Endodermal cell (in vitro differentiated cells): Measurements from ENCODE around the gene IP6K3. TPM values are rescaled to one million over a fixed set of nuclear protein-coding genes. Genes with fewer than 3 reads are reported as not detected.
A peak's percentile ranks its signal among the peaks of the same experiment; 100 is the strongest.

Source experiments
- DNase-seq: peaks from one replicate; pipeline ENCODE4 v3.0.0-alpha.2; 2017
- H3K27ac ChIP-seq: 2 replicates; pipeline ENCODE4 v1.5.1; 2013; ENCODE audit warnings: mild to moderate bottlenecking, low read depth, low read length, moderate library complexity
- H3K27me3 ChIP-seq: 2 replicates; pipeline ENCODE4 v1.6.1; 2013; ENCODE audit warnings: mild to moderate bottlenecking, low read length, moderate library complexity; ENCODE audit not compliant: insufficient read depth, control insufficient read depth, poor library complexity, severe bottlenecking
- H3K36me3 ChIP-seq: 2 replicates; pipeline ENCODE4 v1.7.0; 2013; ENCODE audit warnings: mild to moderate bottlenecking, low read length, moderate library complexity; ENCODE audit not compliant: control insufficient read depth, insufficient read depth
- H3K4me1 ChIP-seq: one replicate; pipeline ENCODE4 v1.7.0; 2013; ENCODE audit warnings: low read length; ENCODE audit not compliant: control insufficient read depth, insufficient read depth
- H3K4me3 ChIP-seq: 2 replicates; pipeline ENCODE4 v1.5.1; 2013; ENCODE audit warnings: mild to moderate bottlenecking, low read length, moderate library complexity
- H3K9ac ChIP-seq: 2 replicates; pipeline ENCODE4 v1.6.1; 2013; ENCODE audit warnings: mild to moderate bottlenecking, low read length, moderate library complexity; ENCODE audit not compliant: poor library complexity, severe bottlenecking; ENCODE audit errors: extremely low read depth
- H3K9me3 ChIP-seq: 2 replicates; pipeline ENCODE4 v1.6.1; 2013; ENCODE audit warnings: mild to moderate bottlenecking, low read length, moderate library complexity; ENCODE audit not compliant: control insufficient read depth
- H3K27ac Mint-ChIP-seq: 2 replicates; pipeline ENCODE4 v1.8.0; 2020; ENCODE audit warnings: mixed read lengths
- H3K27me3 Mint-ChIP-seq: 2 replicates; pipeline ENCODE4 v1.8.0; 2021; ENCODE audit warnings: mild to moderate bottlenecking, mixed read lengths; ENCODE audit not compliant: insufficient read depth
- H3K36me3 Mint-ChIP-seq: 2 replicates; pipeline ENCODE4 v1.8.0; 2020; ENCODE audit warnings: low read depth, mixed read lengths
- H3K4me1 Mint-ChIP-seq: 2 replicates; pipeline ENCODE4 v1.8.0; 2020; ENCODE audit warnings: mixed read lengths
- H3K4me3 Mint-ChIP-seq: 2 replicates; pipeline ENCODE4 v1.8.0; 2020; ENCODE audit warnings: mild to moderate bottlenecking, moderate library complexity, mixed read lengths
- H3K9me3 Mint-ChIP-seq: 2 replicates; pipeline ENCODE4 v1.8.0; 2020; ENCODE audit warnings: mild to moderate bottlenecking, mixed read lengths
- WGBS, 2 experiments: methylation state at CpG; one replicate each; pipeline versions ENCODE4 v1.1.5 to v1.1.7; 2013; ENCODE audit warnings: missing lambda C conversion rate in 2 of 2, mixed read lengths in 1 of 2; ENCODE audit not compliant: insufficient coverage in 1 of 2, insufficient read length in 1 of 2; 5-methylcytosine and 5-hydroxymethylcytosine counted together
- total RNA-seq, 2 donors: library from RNA; stranded (reverse); fragmentation: NEBNext Ultra II Directional in 1 of 2; extraction: Animal tissue kit (Norgen Biotek cat#: 25700) in 1 of 2; gene quantifications; 2 replicates in 1 of 2; 3 replicates in 1 of 2; pipeline ENCODE4 v1.2.1, GENCODE V29; 2021
- TF ChIP-seq, protein P1 (sequence below): fragments of 200-600 bp; sonication (generic); conservative IDR thresholded peaks from 2 replicates; pipeline ENCODE4 v1.5.0; 2021; ENCODE audit warnings: antibody characterized with exemption, mild to moderate bottlenecking

The IP6K3 gene
- total RNA-seq, 2 donors from 2014 or later = not detected

DNA sequence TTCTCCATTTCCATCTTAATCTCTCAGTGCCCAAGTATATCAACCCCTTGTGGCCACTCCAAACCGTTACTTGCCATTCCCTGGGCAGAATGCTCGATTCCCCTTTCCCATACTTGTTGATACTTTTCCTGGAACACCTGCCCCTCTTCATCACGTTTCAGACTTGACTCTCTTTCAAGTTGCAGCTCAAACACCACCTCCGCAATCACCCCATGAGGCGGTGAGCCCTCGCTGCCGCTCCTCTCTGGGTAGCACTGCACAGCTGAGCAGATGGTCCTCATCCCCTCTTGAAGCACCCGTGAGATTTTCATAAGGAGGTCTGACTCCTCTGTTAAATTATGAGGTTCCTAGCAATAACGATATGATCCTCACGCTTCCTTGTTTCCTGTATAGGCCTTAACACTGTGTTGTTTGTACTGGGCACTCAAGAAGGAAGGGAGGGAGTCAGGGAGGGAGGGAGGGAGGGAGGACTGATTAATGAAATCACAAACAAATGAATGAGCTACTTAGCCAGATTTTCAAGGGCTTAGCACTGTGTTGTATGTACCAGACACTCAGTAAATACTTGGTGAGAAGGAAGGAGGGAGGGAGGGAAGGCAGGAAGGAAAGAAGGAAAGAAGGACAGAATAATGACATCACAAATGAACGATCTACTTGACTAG lies 27.2 kb downstream of the IP6K3 start:
- Histone ChIP-seq H3K9ac (no peak overlapping the region), H3K27ac (no peak overlapping the region), H3K4me3 (no peak overlapping the region), H3K36me3 (no peaks in the 10 kb centered on the region), H3K9me3 (no peaks in the 10 kb centered on the region), H3K4me1 (no peaks in the 10 kb centered on the region), H3K27me3 (no peaks in the 10 kb centered on the region)
- DNase-seq = no peak
- Mint-ChIP-seq H3K4me1 (peaks cover 9% of the 10 kb centered on the region), H3K36me3 (no peaks in the 10 kb centered on the region), H3K27ac (no peak overlapping the region), H3K4me3 (no peak overlapping the region), H3K9me3 (no peaks in the 10 kb centered on the region), H3K27me3 (peaks cover 14% of the 10 kb centered on the region)
- 92 to 95% methylated on average over 8 to 11 of the region's 11 CpGs for WGBS, 2 experiments
- TF ChIP-seq, protein P1, sequence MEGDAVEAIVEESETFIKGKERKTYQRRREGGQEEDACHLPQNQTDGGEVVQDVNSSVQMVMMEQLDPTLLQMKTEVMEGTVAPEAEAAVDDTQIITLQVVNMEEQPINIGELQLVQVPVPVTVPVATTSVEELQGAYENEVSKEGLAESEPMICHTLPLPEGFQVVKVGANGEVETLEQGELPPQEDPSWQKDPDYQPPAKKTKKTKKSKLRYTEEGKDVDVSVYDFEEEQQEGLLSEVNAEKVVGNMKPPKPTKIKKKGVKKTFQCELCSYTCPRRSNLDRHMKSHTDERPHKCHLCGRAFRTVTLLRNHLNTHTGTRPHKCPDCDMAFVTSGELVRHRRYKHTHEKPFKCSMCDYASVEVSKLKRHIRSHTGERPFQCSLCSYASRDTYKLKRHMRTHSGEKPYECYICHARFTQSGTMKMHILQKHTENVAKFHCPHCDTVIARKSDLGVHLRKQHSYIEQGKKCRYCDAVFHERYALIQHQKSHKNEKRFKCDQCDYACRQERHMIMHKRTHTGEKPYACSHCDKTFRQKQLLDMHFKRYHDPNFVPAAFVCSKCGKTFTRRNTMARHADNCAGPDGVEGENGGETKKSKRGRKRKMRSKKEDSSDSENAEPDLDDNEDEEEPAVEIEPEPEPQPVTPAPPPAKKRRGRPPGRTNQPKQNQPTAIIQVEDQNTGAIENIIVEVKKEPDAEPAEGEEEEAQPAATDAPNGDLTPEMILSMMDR = peak; percentile 16

DNA sequence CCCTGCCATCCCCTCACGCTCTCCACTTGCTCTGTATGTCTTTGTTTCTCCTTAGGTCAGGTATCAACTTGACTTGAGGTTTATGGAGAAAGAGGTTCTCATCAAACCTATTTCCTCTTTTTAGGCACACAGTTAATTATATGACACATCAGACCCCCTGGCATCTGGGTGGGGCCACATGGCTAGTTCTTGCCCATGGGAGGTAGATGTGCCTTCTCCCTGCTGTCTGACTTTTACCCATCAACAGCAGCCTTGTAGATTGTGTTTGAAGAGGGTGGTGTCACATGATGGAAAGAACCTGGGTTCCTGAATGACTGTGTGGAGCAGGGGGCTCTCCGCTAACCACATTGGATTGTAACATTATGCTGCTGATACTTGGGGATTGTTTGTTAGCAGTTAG lies 28.0 kb downstream of the IP6K3 start:
- 88% methylated on average over 2 of the region's 2 CpGs; no CpG with 5 or more reads in 1 of the 2 experiments for WGBS, 2 experiments
- Mint-ChIP-seq H3K36me3 (no peaks in the 10 kb centered on the region), H3K27ac (no peak overlapping the region)

GRCh38 chr6:33717934-33718455 lies 28.7 kb downstream of the IP6K3 start:
- Mint-ChIP-seq H3K36me3 (no peaks in the 10 kb centered on the region), H3K9me3 (no peaks in the 10 kb centered on the region), H3K27ac (no peak overlapping the region), H3K4me1 (peaks cover 9% of the 10 kb centered on the region), H3K4me3 (no peak overlapping the region), H3K27me3 (peaks cover 9% of the 10 kb centered on the region)
- no peak overlapping the region for H3K4me3 ChIP-seq
- no peaks in the 10 kb centered on the region for H3K4me1 ChIP-seq
- H3K9ac ChIP-seq = no peak overlapping the region
- DNase-seq = no peak
- H3K27ac ChIP-seq = no peak overlapping the region
- no peaks in the 10 kb centered on the region for H3K27me3 ChIP-seq
- TF ChIP-seq, protein P1 = no peak
- no peaks in the 10 kb centered on the region for H3K36me3 ChIP-seq
- WGBS, 2 experiments = 90 to 91% methylated on average over 5 to 6 of the region's 6 CpGs
- H3K9me3 ChIP-seq = no peaks in the 10 kb centered on the region

More for the DNA sequence above, 28.0 kb downstream of the IP6K3 start:
- Histone ChIP-seq H3K27ac (no peak overlapping the region), H3K9ac (no peak overlapping the region), H3K4me3 (no peak overlapping the region), H3K27me3 (no peaks in the 10 kb centered on the region), H3K4me1 (no peaks in the 10 kb centered on the region), H3K9me3 (no peaks in the 10 kb centered on the region), H3K36me3 (no peaks in the 10 kb centered on the region)
- TF ChIP-seq, protein P1 = no peak
- DNase-seq = no peak
- no peaks in the 10 kb centered on the region for H3K9me3 Mint-ChIP-seq
- H3K27me3 Mint-ChIP-seq = peaks cover 14% of the 10 kb centered on the region
- no peak overlapping the region for H3K4me3 Mint-ChIP-seq
- H3K4me1 Mint-ChIP-seq = peaks cover 9% of the 10 kb centered on the region
